H1 (cell line): Measurements from ENCODE around the gene DNAJC10. TPM values are rescaled to one million over a fixed set of nuclear protein-coding genes. Genes with fewer than 3 reads are reported as not detected.

ENCODE experiments used
- CTCF ChIA-PET: fragments of 300-600 bp; sonication (Branson Sonifier 250); formaldehyde crosslinking; loops from one replicate; lab custom pipeline; 2021; ENCODE audit not compliant: partially characterized antibody; lab: Charles Lee
- POLR2A ChIA-PET: fragments of 300-600 bp; sonication (Branson Sonifier 250); formaldehyde crosslinking; loops from one replicate; lab custom pipeline; 2021; ENCODE audit warnings: inconsistent platforms; ENCODE audit not compliant: partially characterized antibody; lab: Charles Lee
- DNase-seq, 2 experiments: peaks; one replicate each; pipeline versions ENCODE4 v3.0.0 to v3.0.0-alpha.2; 2010 to 2022; ENCODE audit warnings: low spot score in 2 of 2, low read depth in 1 of 2, mixed read lengths in 1 of 2
- FAIRE-seq: peaks from 2 replicates; lab custom pipeline; 2011; peaks lifted over from hg19 to GRCh38; lab: Jason Lieb, UNC
- H2AFZ ChIP-seq: 2 replicates; pipeline ENCODE4 v1.8.1; 2012; ENCODE audit warnings: low read length, inconsistent platforms
- H2AK5ac ChIP-seq: 2 replicates; pipeline ENCODE4 v1.6.1; 2013; ENCODE audit warnings: low read depth, low read length
- H2BK120ac ChIP-seq: replicated peaks from 2 replicates; pipeline ENCODE3; 2013; ENCODE audit warnings: low read depth, low read length, inconsistent platforms
- H2BK12ac ChIP-seq: 2 replicates; pipeline ENCODE4 v1.6.1; 2013; ENCODE audit warnings: low read depth, low read length
- H2BK15ac ChIP-seq: 2 replicates; pipeline ENCODE4 v1.6.1; 2013; ENCODE audit warnings: low read length
- H2BK20ac ChIP-seq: 2 replicates; pipeline ENCODE4 v1.6.1; 2013; ENCODE audit warnings: low read length
- H2BK5ac ChIP-seq: 2 replicates; pipeline ENCODE4 v1.6.1; 2013; ENCODE audit warnings: low read depth, low read length
- H3K14ac ChIP-seq: 2 replicates; pipeline ENCODE4 v1.6.1; 2013; ENCODE audit warnings: inconsistent platforms; ENCODE audit not compliant: insufficient read length
- H3K18ac ChIP-seq: 2 replicates; pipeline ENCODE4 v1.6.1; 2013; ENCODE audit warnings: low read length; ENCODE audit errors: extremely low read depth
- H3K23ac ChIP-seq: 2 replicates; pipeline ENCODE4 v1.6.1; 2013; ENCODE audit warnings: inconsistent platforms; ENCODE audit not compliant: insufficient read length
- H3K23me2 ChIP-seq: 2 replicates; pipeline ENCODE4 v1.6.1; 2013; ENCODE audit warnings: low read depth, low read length
- H3K27ac ChIP-seq: 2 replicates; pipeline ENCODE4 v1.6.1; 2011; ENCODE audit warnings: low read depth, low read length, inconsistent platforms
- H3K27me3 ChIP-seq, 4 experiments: replicated peaks in 1 of 4; 1 replicate in 1 of 4; 2 replicates in 3 of 4; pipeline versions ENCODE4 v1.6.1 to v1.8.1; 2011 to 2013; ENCODE audit warnings: low read length in 3 of 4, mild to moderate bottlenecking in 3 of 4, inconsistent platforms in 2 of 4, mixed read lengths in 2 of 4, moderate library complexity in 1 of 4; ENCODE audit not compliant: control insufficient read depth in 3 of 4, insufficient read depth in 3 of 4; ENCODE audit errors: extremely low read depth in 1 of 4
- H3K36me3 ChIP-seq, 4 experiments: 2 replicates each; pipeline versions ENCODE4 v1.6.1 to v1.8.1; 2011 to 2013; ENCODE audit warnings: mild to moderate bottlenecking in 4 of 4, low read length in 3 of 4, moderate library complexity in 2 of 4, control low read depth in 1 of 4, inconsistent platforms in 1 of 4; ENCODE audit not compliant: insufficient read depth in 4 of 4, control insufficient read depth in 2 of 4
- H3K4ac ChIP-seq: replicated peaks from 2 replicates; pipeline ENCODE3; 2013; ENCODE audit warnings: low read length, low read depth, mixed read lengths, inconsistent platforms; ENCODE audit not compliant: insufficient read length
- H3K4me1 ChIP-seq, 4 experiments: replicated peaks in 1 of 4; 1 replicate in 1 of 4; 2 replicates in 3 of 4; pipeline versions ENCODE4 v1.6.1 to v1.8.1; 2011 to 2013; ENCODE audit warnings: low read length in 3 of 4, inconsistent platforms in 2 of 4, mixed read lengths in 1 of 4; ENCODE audit not compliant: insufficient read depth in 4 of 4, control insufficient read depth in 3 of 4
- H3K4me2 ChIP-seq, 2 experiments: 2 replicates each; pipeline versions ENCODE4 v1.6.1 to v1.8.1; 2011 to 2013; ENCODE audit warnings: low read depth in 2 of 2, low read length in 2 of 2, control low read depth in 1 of 2, inconsistent platforms in 1 of 2, mild to moderate bottlenecking in 1 of 2; ENCODE audit not compliant: insufficient read depth in 1 of 2
- H3K4me3 ChIP-seq, 4 experiments: fragments of 200-600, 300-600 bp in 1 of 4; sonication (generic), shearing (Covaris generic), sonication (Bioruptor Twin) in 1 of 4; 2 replicates each; pipeline versions ENCODE4 v1.5.1 to v1.8.1; 2011 to 2016; ENCODE audit warnings: low read length in 4 of 4, low read depth in 3 of 4, control low read depth in 2 of 4, inconsistent platforms in 2 of 4, mild to moderate bottlenecking in 2 of 4, mixed read lengths in 1 of 4, moderate library complexity in 1 of 4; ENCODE audit not compliant: insufficient read depth in 2 of 4; ENCODE audit errors: extremely low read depth in 1 of 4
- H3K56ac ChIP-seq: replicated peaks from 2 replicates; pipeline ENCODE3; 2013; ENCODE audit warnings: low read depth, mild to moderate bottlenecking, mixed read lengths, low read length, inconsistent platforms; ENCODE audit not compliant: insufficient read length
- H3K79me1 ChIP-seq: 2 replicates; pipeline ENCODE4 v1.6.1; 2013; ENCODE audit warnings: low read depth, low read length, control low read depth
- H3K79me2 ChIP-seq, 2 experiments: 2 replicates each; pipeline versions ENCODE4 v1.6.1 to v1.8.1; 2012 to 2013; ENCODE audit warnings: low read length in 2 of 2, mild to moderate bottlenecking in 2 of 2, inconsistent platforms in 1 of 2; ENCODE audit not compliant: insufficient read depth in 2 of 2, control insufficient read depth in 1 of 2
- H3K9ac ChIP-seq, 4 experiments: replicated peaks in 1 of 4; 1 replicate in 1 of 4; 2 replicates in 3 of 4; pipeline versions ENCODE4 v1.6.1 to v1.8.1; 2011 to 2013; ENCODE audit warnings: low read depth in 3 of 4, low read length in 3 of 4, control low read depth in 2 of 4, mild to moderate bottlenecking in 2 of 4, moderate library complexity in 2 of 4, inconsistent platforms in 1 of 4; ENCODE audit errors: extremely low read depth in 1 of 4
- H3K9me3 ChIP-seq, 2 experiments: 2 replicates each; pipeline versions ENCODE4 v1.6.1 to v1.8.1; 2012 to 2013; ENCODE audit warnings: mild to moderate bottlenecking in 2 of 2, moderate library complexity in 2 of 2, control low read depth in 1 of 2, inconsistent platforms in 1 of 2, low read depth in 1 of 2, low read length in 1 of 2, mixed read lengths in 1 of 2; ENCODE audit not compliant: insufficient read depth in 2 of 2
- H4K20me1 ChIP-seq, 2 experiments: replicated peaks in 1 of 2; 2 replicates each; pipeline versions ENCODE3 to v1.8.1; 2011 to 2013; ENCODE audit warnings: inconsistent platforms in 2 of 2, low read length in 2 of 2, mild to moderate bottlenecking in 1 of 2; ENCODE audit not compliant: insufficient read depth in 2 of 2, control insufficient read depth in 1 of 2
- H4K5ac ChIP-seq: 2 replicates; pipeline ENCODE4 v1.6.1; 2013; ENCODE audit warnings: low read length, low read depth, mixed read lengths, inconsistent platforms; ENCODE audit not compliant: insufficient read length
- H4K8ac ChIP-seq: 2 replicates; pipeline ENCODE4 v1.8.0; 2013; ENCODE audit warnings: mild to moderate bottlenecking, moderate library complexity, low read length, inconsistent platforms; ENCODE audit not compliant: insufficient read depth; ENCODE audit errors: extremely low read depth
- H4K91ac ChIP-seq: replicated peaks from 2 replicates; pipeline ENCODE3; 2013; ENCODE audit warnings: low read length, mixed read lengths, inconsistent platforms; ENCODE audit not compliant: insufficient read length
- BRCA1 ChIP-seq: IDR thresholded peaks from 2 replicates; pipeline ENCODE4 v1.6.1; 2012; ENCODE audit warnings: low read depth, low read length, improper control_type of control experiment
- CEBPB ChIP-seq: IDR thresholded peaks from 2 replicates; pipeline ENCODE4 v1.6.1; 2012; ENCODE audit warnings: low read depth, low read length
- CHD2 ChIP-seq: IDR thresholded peaks from 2 replicates; pipeline ENCODE4 v1.6.1; 2012; ENCODE audit warnings: low read length, improper control_type of control experiment
- CREB1 ChIP-seq: IDR thresholded peaks from 2 replicates; pipeline ENCODE4 v1.6.1; 2012; ENCODE audit warnings: inconsistent platforms
- EZH2 ChIP-seq: fragments of 200-600 bp; sonication (generic); IDR thresholded peaks from 2 replicates; pipeline ENCODE4 v1.7.1; 2012; ENCODE audit warnings: low read depth, mild to moderate bottlenecking, moderate library complexity, low read length, inconsistent platforms; ENCODE audit not compliant: severe bottlenecking
- HDAC2 ChIP-seq, 2 experiments: fragments of 300-600 bp in 1 of 2; sonication (generic) in 1 of 2; IDR thresholded peaks; 2 replicates each; pipeline ENCODE4 v1.6.1; 2011 to 2012; ENCODE audit warnings: low read depth in 2 of 2, low read length in 2 of 2, mild to moderate bottlenecking in 2 of 2, moderate library complexity in 2 of 2, borderline replicate concordance in 1 of 2, inconsistent platforms in 1 of 2
- KDM5A ChIP-seq: fragments of 200-600 bp; IDR thresholded peaks from 2 replicates; pipeline ENCODE4 v1.7.1; 2012; ENCODE audit warnings: mild to moderate bottlenecking, low read length, inconsistent platforms, mixed read lengths
- POLR2AphosphoS5 ChIP-seq: IDR thresholded peaks from 2 replicates; pipeline ENCODE4 v1.6.1; 2011; ENCODE audit warnings: low read depth, low read length
- SIRT6 ChIP-seq: IDR thresholded peaks from one replicate; pipeline ENCODE4 v1.7.1; 2012; ENCODE audit warnings: low read length, inconsistent platforms
- SP2 ChIP-seq: IDR thresholded peaks from 2 replicates; pipeline ENCODE4 v1.6.1; 2012; ENCODE audit warnings: mild to moderate bottlenecking, low read length, inconsistent platforms
- TBP ChIP-seq: IDR thresholded peaks from 2 replicates; pipeline ENCODE4 v1.6.1; 2011; ENCODE audit warnings: low read depth, low read length, improper control_type of control experiment
- USF2 ChIP-seq: IDR thresholded peaks from 2 replicates; pipeline ENCODE4 v1.6.1; 2011; ENCODE audit warnings: low read length, improper control_type of control experiment
- WGBS, 2 experiments: shearing (Covaris generic) in 1 of 2; methylation state at CpG; one replicate each; pipeline versions ENCODE4 v1.1.6 to v1.1.7; 2013 to 2015; ENCODE audit warnings: low lambda C conversion rate in 2 of 2, mixed read lengths in 2 of 2, inconsistent platforms in 1 of 2, low coverage in 1 of 2, missing lambda C conversion rate in 1 of 2; ENCODE audit not compliant: insufficient replicate concordance in 2 of 2, insufficient coverage in 1 of 2, insufficient read length in 1 of 2; ENCODE audit errors: extremely low coverage in 1 of 2, missing lambda C conversion rate in 1 of 2; 5-methylcytosine and 5-hydroxymethylcytosine counted together
- polyA plus RNA-seq, 7 experiments: library from polyadenylated mRNA; depleted of rRNA in 3 of 7; stranded (reverse) in 5 of 7; unstranded in 2 of 7; fragments of >200 nt in 5 of 7; fragments of 200-250 nt in 2 of 7; gene quantifications; 1 replicate in 5 of 7; 2 replicates in 1 of 7; 4 replicates in 1 of 7; pipeline versions ENCODE4 v1.2.1 to v1.2.3, GENCODE V29; 2011 to 2013; ENCODE audit warnings: missing spikeins in 2 of 7, mixed read lengths in 2 of 7
- total RNA-seq: library from RNA; stranded (reverse); fragmentation: NEBNext Ultra II Directional; extraction: Animal tissue kit (Norgen Biotek cat#: 25700); gene quantifications from 2 replicates; pipeline ENCODE4 v1.2.1, GENCODE V29; 2021
- TF ChIP-seq, protein P1 (sequence below): IDR thresholded peaks from 2 replicates; pipeline ENCODE4 v1.6.1; 2011; ENCODE audit warnings: low read depth, mild to moderate bottlenecking, low read length; ENCODE audit not compliant: insufficient read depth
- TF ChIP-seq, protein P2 (sequence below): IDR thresholded peaks from 2 replicates; pipeline ENCODE4 v1.6.1; 2012; ENCODE audit warnings: inconsistent platforms

DNAJC10 gene
- total and polyA plus RNA-seq, 2 of the 8 experiments (the other 6 are each of a cell fraction or from before 2014, with no cell fraction given) = 23.2 to 121 TPM

- Histone ChIP-seq H2BK20ac (no peak overlapping the region), H3K23ac (no peak overlapping the region), H3K56ac (no peak overlapping the region), H2AK5ac (no peak overlapping the region), H3K9me3 (no peaks in the 10 kb centered on the region), H3K18ac (no peak overlapping the region), H4K8ac (no peak overlapping the region), H2BK12ac (no peak overlapping the region), H3K27me3 (no peaks in the 10 kb centered on the region), H3K4me2 (no peak overlapping the region), H3K9ac (no peak overlapping the region), H4K20me1 (no peaks in the 10 kb centered on the region), H3K4me3 (no peak overlapping the region), H3K23me2 (no peaks in the 10 kb centered on the region; the same call in 1 of the 2 replicates), H3K14ac (no peak overlapping the region), H2BK5ac (no peak overlapping the region), H4K91ac (no peak overlapping the region), H4K5ac (no peak overlapping the region), H2BK120ac (no peak overlapping the region), H3K4me1 (no peaks in the 10 kb centered on the region), H2AFZ (no peak overlapping the region), H2BK15ac (no peak overlapping the region), H3K4ac (no peak overlapping the region), H3K27ac (no peak overlapping the region), H3K79me1 (no peaks in the 10 kb centered on the region), H3K79me2 (no peaks in the 10 kb centered on the region), H3K36me3 (no peaks in the 10 kb centered on the region)
- FAIRE-seq (no peak), DNase-seq (no peak)
- ChIA-PET CTCF (interaction anchor here (1.3 to 2.7 kb wide), 2 partner anchors 10 to 188 kb away, joined by 3 to 10 read pairs; no protein-coding TSS in a partner anchor), POLR2A (interaction anchor here (1.7 kb wide), 1 partner anchor 10 kb away, joined by 11 read pairs; no protein-coding TSS in a partner anchor)
- 97% methylated on average over 2 of the region's 2 CpGs; no CpG with 5 or more reads in 1 of the 2 experiments for WGBS, 2 experiments
- TF ChIP-seq, protein P1, sequence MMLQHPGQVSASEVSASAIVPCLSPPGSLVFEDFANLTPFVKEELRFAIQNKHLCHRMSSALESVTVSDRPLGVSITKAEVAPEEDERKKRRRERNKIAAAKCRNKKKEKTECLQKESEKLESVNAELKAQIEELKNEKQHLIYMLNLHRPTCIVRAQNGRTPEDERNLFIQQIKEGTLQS = no peak
- TF ChIP-seq, protein P2, sequence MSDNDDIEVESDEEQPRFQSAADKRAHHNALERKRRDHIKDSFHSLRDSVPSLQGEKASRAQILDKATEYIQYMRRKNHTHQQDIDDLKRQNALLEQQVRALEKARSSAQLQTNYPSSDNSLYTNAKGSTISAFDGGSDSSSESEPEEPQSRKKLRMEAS = no peak
- TF ChIP-seq SIRT6 (no peak), TBP (no peak), CEBPB (no peak), CHD2 (no peak), USF2 (no peak), POLR2AphosphoS5 (no peak), CREB1 (no peak), BRCA1 (no peak), SP2 (no peak), EZH2 (no peak), KDM5A (no peak), HDAC2 (IDR thresholded peaks at IDR 0.05; ENCODE audit: borderline replicate concordance in 1 of 2, low read depth in 2 of 2, low read length in 2 of 2) (no peak)
These were observed 76.4 kb downstream of the DNAJC10 start for GRCh38 chr2:182792441-182792840.
